GM21619 (cell line): ENCODE measurements around the gene MEF2C.

ENCODE experiments used
- ATAC-seq: cut with Tn5 transposase; IDR thresholded peaks from one replicate; pipeline ENCODE4 v1.9.1; 2021; ENCODE audit not compliant: unreplicated experiment

MEF2C gene

GRCh38 chr5:88691230-88691582 lies 191.8 kb downstream of the MEF2C start:
- no peak for ATAC-seq

GRCh38 chr5:88690409-88691229 lies 192.4 kb downstream of the MEF2C start:
- peak; percentile 91 for ATAC-seq

- ATAC-seq = no peak
Measured at GRCh38 chr5:88689668-88690408, 193.1 kb downstream of the MEF2C start.

- no peak for ATAC-seq
Measured at GRCh38 chr5:88688984-88689667, 193.9 kb downstream of the MEF2C start.

GRCh38 chr5:88688156-88688983 lies 194.6 kb downstream of the MEF2C start:
- no peak for ATAC-seq

- no peak for ATAC-seq
Measured at GRCh38 chr5:88687373-88687911, 195.5 kb downstream of the MEF2C start.

GRCh38 chr5:88686726-88687125 lies 196.3 kb downstream of the MEF2C start:
- no peak for ATAC-seq

GRCh38 chr5:88685591-88686541 lies 197.1 kb downstream of the MEF2C start:
- no peak for ATAC-seq

GRCh38 chr5:88683506-88684135 lies 199.4 kb downstream of the MEF2C start:
- ATAC-seq = peak; percentile 53

GRCh38 chr5:88682881-88683361 lies 200.1 kb downstream of the MEF2C start:
- ATAC-seq = no peak

- ATAC-seq = no peak
Measured at GRCh38 chr5:88682131-88682530, 200.9 kb downstream of the MEF2C start.

GRCh38 chr5:88681211-88681803 lies 201.7 kb downstream of the MEF2C start:
- ATAC-seq = no peak

GRCh38 chr5:88680253-88681132 lies 202.5 kb downstream of the MEF2C start:
- peak; percentile 74 for ATAC-seq

- no peak for ATAC-seq
Measured at GRCh38 chr5:88679638-88680037, 203.3 kb downstream of the MEF2C start.

- ATAC-seq = no peak
Measured at GRCh38 chr5:88678770-88679381, 204.1 kb downstream of the MEF2C start.

- ATAC-seq = no peak
Measured at GRCh38 chr5:88677943-88678769, 204.8 kb downstream of the MEF2C start.
